GM12874 (cell line): ENCODE results near the gene ERN1.

Source experiments
- TF ChIP-seq, protein P1 (sequence below): IDR thresholded peaks from 2 replicates; pipeline ENCODE4 v1.5.1; 2011; ENCODE audit warnings: low read depth, mild to moderate bottlenecking, control low read depth, low read length, moderate library complexity; ENCODE audit not compliant: insufficient read depth

The ERN1 gene

GRCh38 chr17:64092113-64092512 is 37.8 kb downstream of the ERN1 start:
- TF ChIP-seq, protein P1, sequence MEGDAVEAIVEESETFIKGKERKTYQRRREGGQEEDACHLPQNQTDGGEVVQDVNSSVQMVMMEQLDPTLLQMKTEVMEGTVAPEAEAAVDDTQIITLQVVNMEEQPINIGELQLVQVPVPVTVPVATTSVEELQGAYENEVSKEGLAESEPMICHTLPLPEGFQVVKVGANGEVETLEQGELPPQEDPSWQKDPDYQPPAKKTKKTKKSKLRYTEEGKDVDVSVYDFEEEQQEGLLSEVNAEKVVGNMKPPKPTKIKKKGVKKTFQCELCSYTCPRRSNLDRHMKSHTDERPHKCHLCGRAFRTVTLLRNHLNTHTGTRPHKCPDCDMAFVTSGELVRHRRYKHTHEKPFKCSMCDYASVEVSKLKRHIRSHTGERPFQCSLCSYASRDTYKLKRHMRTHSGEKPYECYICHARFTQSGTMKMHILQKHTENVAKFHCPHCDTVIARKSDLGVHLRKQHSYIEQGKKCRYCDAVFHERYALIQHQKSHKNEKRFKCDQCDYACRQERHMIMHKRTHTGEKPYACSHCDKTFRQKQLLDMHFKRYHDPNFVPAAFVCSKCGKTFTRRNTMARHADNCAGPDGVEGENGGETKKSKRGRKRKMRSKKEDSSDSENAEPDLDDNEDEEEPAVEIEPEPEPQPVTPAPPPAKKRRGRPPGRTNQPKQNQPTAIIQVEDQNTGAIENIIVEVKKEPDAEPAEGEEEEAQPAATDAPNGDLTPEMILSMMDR = no peak

DNA sequence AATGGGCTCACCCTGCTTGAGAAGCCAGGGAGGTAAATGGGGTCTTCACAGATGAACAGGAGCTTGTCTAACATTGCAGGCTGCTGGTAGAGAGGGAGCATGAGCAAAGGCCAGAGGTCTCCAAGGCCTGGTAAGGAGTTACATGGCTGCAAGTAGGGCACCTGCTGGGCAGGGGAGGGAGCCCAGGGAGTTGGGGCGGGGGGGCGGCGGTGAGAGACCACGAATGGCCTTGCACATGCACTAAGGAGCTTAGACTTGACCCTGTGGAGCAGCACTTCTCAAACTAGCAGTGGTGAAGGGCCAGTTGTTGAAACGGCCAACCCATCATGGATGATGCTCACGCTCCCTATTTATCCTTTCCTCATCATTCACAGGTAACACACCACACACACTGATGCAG is 38.4 kb downstream of the ERN1 start:
- TF ChIP-seq, protein P1 = no peak

- TF ChIP-seq, protein P1 = no peak
Observed at GRCh38 chr17:64091116-64091515, 38.8 kb downstream of the ERN1 start.

GRCh38 chr17:64090144-64090543 is 39.8 kb downstream of the ERN1 start:
- TF ChIP-seq, protein P1 = no peak

DNA sequence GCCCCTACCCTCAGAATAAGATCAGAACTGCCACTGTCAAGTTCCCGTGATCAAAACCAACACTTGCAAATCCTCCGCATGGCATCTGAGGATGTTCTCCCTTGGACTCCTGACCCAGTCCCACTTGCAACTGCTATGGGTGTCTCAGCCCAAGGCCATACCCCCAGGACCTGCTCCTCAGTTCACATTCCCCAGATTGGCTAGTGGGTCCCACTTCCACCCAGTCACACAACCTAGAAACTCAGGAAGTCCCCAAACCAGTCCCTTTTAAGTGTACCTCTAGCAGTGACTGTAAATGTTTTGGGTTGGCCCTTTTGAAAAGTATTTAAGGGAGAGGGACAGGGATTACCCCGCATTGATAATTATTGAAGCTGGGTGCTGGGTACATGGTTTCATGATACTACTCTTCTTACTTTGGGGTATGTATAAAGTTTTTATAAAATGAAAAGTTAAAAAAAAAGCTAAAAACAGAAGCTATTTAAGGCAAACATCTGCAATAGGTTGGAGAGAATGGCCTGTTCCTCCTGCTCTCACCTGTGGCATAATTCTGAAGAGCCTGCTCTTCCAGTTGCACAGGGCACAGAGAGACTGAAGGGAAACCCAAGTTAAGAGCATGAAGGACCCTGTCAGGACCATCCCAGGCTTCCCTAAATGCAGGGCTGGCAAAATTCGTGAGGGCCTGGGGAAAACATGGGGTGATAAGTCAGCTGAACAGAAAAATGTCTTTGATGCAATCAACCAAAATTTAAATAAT is 42.5 kb downstream of the ERN1 start:
- TF ChIP-seq, protein P1 = no peak

- TF ChIP-seq, protein P1 = no peak
Observed at GRCh38 chr17:64085650-64086005, 44.3 kb downstream of the ERN1 start.

DNA sequence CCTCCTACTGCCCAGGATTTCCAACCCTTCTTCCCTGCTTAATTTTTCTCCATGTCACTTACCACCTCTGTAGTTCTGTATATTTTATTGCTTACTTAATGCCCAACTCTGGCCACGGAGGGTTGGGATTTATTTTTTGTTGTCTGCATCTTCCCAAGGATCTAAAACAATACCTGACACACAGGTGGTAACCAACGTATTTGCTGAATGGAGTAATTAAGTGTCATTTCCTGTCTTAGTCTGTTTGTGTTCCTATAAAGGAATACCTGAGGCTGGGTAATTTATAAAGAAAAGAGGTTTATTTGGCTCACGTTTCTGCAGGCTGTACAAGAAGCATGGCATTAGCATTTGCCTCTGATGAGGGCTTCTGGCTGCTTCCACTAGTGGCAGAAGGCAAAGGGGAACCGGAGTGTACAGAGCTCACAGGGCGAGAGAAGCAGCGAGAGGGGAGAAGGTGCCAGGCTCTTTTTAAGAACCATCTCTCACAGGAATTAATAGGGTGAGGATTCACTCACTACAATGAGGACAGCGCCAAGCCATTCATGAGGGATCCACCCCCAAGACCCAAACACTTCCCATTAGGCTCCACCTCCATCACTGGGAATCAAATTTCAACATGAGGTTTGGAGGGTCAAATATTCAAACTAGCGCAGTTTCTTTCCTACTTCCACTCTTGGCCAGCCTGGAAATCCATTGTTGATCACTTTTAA is 44.8 kb downstream of the ERN1 start:
- TF ChIP-seq, protein P1 = no peak
